Fibroblast of pulmonary artery (primary cell): Measurements from ENCODE around the gene KIF27.
A peak's percentile ranks its signal among the peaks of the same experiment; 100 is the strongest.

ENCODE experiments used
- DNase-seq: peaks from one replicate; pipeline ENCODE4 v3.0.0-alpha.2; 2010; ENCODE audit warnings: low read depth
- H3K4me3 ChIP-seq: replicated peaks from 2 replicates; pipeline ENCODE4 v1.5.1; 2011; ENCODE audit warnings: low read depth, mild to moderate bottlenecking, control low read depth, low read length, moderate library complexity
- TF ChIP-seq, protein P1 (sequence below): IDR thresholded peaks from 2 replicates; pipeline ENCODE4 v1.5.1; 2011; ENCODE audit warnings: mild to moderate bottlenecking, control low read depth, low read length, inconsistent platforms; ENCODE audit errors: missing control alignments

KIF27 gene

DNA sequence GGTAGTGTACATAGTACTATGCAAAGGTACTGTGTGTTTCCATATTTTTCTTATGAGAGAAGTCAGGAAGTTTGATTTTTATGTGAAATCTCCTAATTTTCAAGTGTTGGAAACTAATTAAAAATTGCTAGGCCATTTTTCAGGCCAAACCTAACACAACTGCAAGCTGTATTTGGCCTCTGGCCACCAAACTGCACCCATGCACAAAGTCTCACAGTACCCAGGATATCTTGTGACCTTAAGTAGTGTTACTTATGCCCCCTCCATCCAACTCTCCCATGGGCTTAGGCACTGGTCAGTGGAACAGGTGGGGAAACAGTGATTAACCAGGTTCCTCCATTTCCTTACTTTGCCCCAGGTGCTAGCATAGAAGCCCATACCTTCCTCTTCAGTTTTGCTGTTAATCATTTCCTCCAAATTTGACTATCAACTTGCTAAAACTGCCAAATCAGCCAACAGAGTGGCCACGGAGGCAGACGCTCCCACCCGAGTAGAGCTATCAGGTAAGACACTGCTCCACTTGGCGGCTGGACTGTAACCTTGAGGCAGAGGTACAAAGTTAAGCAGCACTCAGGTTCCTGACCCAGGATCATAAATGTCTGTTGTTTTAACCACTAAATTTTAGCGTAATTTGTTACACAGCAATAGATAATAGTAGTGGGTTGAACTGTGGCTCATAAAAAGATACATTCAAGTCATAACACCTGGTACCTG, 19.5 kb upstream of the KIF27 start:
- no peak overlapping the region for H3K4me3 ChIP-seq
- DNase-seq = no peak
- TF ChIP-seq, protein P1, sequence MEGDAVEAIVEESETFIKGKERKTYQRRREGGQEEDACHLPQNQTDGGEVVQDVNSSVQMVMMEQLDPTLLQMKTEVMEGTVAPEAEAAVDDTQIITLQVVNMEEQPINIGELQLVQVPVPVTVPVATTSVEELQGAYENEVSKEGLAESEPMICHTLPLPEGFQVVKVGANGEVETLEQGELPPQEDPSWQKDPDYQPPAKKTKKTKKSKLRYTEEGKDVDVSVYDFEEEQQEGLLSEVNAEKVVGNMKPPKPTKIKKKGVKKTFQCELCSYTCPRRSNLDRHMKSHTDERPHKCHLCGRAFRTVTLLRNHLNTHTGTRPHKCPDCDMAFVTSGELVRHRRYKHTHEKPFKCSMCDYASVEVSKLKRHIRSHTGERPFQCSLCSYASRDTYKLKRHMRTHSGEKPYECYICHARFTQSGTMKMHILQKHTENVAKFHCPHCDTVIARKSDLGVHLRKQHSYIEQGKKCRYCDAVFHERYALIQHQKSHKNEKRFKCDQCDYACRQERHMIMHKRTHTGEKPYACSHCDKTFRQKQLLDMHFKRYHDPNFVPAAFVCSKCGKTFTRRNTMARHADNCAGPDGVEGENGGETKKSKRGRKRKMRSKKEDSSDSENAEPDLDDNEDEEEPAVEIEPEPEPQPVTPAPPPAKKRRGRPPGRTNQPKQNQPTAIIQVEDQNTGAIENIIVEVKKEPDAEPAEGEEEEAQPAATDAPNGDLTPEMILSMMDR = no peak

DNA sequence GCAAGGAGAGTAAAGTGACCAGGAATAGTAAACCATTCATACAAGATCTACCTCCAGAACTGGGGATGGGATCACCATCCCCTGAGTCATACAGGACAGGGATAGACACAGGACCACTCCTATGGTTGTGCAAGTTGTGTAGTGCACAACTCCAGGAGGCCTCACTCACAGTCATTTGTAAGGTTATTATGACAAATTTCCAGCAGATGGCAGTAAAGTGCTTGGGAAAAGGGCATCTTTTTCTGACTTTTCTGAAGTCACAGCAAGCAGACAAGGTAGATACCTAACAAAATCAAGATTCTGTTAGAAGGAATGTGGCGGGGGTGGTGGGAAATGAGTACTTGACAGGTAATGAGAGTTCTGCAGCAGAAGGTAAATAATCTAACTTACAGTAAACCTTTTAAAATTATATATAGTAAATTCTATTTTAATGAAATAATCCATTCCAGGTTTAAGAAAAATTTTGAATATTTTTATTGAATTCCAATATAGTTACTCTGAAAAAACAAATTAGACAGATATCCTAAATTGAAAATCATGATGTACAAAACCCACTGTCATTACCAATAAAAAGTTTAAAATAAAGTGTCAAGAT, 16.7 kb upstream of the KIF27 start:
- DNase-seq = peak; percentile 80
- H3K4me3 ChIP-seq = no peak overlapping the region
- TF ChIP-seq, protein P1 = peak; percentile 57

DNA sequence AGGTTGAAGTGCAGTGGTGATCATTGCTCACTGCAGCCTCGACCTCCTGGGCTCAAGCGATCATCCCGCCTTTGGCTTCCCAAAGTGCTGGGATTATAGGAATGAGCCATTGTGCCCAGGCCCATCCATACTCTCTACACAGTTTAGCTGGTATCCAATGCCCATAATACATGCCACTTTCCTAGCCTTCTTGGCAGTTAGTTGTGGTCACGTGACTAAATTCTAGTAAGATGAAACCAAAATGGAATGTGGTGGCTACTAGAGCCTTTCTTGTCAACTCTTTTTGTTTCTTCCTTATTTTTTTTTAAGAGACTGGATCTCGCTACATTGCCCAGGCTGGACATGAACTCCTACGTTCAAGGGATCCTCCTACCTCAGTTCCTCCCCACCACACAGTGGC, 15.3 kb upstream of the KIF27 start:
- no peak for DNase-seq
- TF ChIP-seq, protein P1 = no peak
- H3K4me3 ChIP-seq = no peak overlapping the region

DNA sequence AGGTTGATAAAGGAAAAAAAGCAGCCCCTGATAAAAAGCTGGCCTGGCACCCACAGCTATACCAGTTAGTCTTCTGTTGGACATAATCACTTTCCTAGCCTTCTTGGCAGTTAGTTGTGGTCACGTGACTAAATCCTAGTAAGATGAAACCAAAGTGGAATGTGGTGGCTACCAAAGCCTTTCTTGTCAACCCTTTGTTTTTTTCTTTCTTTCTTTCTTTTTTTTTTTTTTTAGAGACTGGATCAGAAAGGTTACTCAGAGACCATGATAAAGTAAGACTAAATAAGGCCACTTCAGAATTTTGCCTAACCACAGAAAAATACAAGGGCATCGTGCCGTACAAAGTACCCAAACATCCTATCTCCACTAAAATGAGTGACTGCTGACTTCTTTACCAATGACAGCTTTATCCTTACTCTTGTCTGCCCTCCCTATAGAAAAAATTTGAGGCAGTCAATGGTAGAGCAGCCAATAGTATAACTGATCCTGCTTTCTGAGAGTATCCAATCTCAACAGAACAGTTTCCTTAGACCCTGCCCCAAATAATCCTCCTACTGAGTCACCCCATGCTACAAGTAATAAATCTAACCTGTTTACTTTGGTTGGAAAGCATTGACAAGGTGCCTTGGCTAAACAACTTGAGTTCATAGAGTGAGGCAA, 14.2 kb upstream of the KIF27 start:
- no peak overlapping the region for H3K4me3 ChIP-seq
- DNase-seq = peak; percentile 85
- TF ChIP-seq, protein P1 = no peak

DNA sequence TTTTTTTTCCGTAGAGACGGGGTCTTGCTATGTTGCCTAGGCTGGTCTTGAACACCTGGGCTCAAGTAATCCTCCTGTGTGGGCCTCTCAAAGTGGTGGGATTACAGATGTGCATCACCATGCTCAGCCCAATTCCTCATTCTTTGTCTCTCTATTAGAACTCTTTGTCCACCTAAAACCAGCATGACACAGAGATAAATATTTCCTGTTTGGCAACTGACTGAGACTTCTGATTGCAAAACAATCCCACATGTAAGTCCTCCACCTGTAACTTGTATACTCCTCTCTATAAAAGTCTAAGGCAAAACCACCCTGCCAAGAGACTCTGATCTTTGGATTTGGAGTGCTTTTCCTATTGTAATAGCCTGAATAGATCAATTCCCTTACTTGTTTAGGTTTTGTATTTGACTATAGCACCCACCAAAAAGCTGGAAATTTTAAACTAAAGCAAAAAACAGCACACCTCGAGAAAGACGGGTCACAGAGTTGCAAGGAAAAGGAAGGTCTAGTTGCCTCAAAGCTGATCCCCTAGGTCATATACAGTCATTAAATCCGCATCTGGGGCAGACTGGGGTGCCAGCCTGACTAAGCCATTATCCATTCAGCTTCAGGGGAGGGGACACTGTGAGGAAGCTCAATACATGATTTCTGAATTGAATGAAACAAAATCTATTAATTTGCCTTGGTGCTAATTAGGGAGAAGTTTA, 13.5 kb upstream of the KIF27 start:
- no peak overlapping the region for H3K4me3 ChIP-seq
- DNase-seq = peak; percentile 87
- TF ChIP-seq, protein P1 = no peak

DNA sequence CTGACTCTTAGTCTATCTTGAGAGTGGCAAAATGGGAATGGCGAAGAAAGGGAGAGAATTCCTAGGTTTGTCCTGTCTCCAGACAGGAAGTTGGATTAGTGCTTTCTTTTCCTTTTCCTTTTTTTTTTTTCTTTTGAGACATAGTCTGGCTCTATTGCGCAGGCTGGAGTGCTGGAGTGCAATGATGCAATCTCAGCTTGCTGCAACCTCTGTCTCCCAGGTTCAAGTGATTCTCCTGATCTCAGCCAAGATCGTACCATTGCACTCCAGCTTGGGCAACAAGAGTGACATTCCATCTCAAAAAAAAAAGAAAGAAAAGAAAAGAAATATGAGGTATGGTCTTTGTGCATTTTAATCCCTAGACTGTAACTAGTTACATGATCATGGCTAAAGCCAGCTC, 12.6 kb upstream of the KIF27 start:
- no peak overlapping the region for H3K4me3 ChIP-seq
- TF ChIP-seq, protein P1 = no peak
- peak; percentile 86 for DNase-seq
